Measurements from ENCODE around the gene DNAAF9.

DNAAF9 gene

GRCh38 chr20:3383878-3384495 is 23.5 kb downstream of the DNAAF9 start:
- DNase-seq (ENCODE audit: low read depth, low spot score), result no peak
- TF ChIP-seq CTCF (IDR thresholded peaks at IDR 0.05; ENCODE audit: insufficient read depth, low read length, missing control alignments), result no peak
- no peak overlapping the region for H3K4me3 ChIP-seq (ENCODE audit: low read depth, low read length)
- POLR2A ChIA-PET, result no interaction called here
- CTCF ChIA-PET, result no interaction called here

- CTCF ChIA-PET, result interaction anchor here (2.0 kb wide), 1 partner anchor 14 kb away, joined by 5 read pairs; no protein-coding TSS in a partner anchor
- POLR2A ChIA-PET, result no interaction called here
- DNase-seq (ENCODE audit: low read depth, low spot score), result no peak
- no peak overlapping the region for H3K4me3 ChIP-seq (ENCODE audit: low read depth, low read length)
- no peak for TF ChIP-seq CTCF (IDR thresholded peaks at IDR 0.05; ENCODE audit: insufficient read depth, low read length, missing control alignments)
These were observed 24.6 kb downstream of the DNAAF9 start for GRCh38 chr20:3382836-3383235.

- no peak for DNase-seq (ENCODE audit: low read depth, low spot score)
- POLR2A ChIA-PET, result no interaction called here
- no peak for TF ChIP-seq CTCF (IDR thresholded peaks at IDR 0.05; ENCODE audit: insufficient read depth, low read length, missing control alignments)
- CTCF ChIA-PET, result interaction anchor here (1.0 to 2.0 kb wide), 2 partner anchors 11 to 13 kb away, joined by 3 to 5 read pairs; no protein-coding TSS in a partner anchor
- no peak overlapping the region for H3K4me3 ChIP-seq (ENCODE audit: low read depth, low read length)
These were observed 27.0 kb downstream of the DNAAF9 start for GRCh38 chr20:3380228-3381070.

- TF ChIP-seq CTCF (IDR thresholded peaks at IDR 0.05; ENCODE audit: insufficient read depth, low read length, missing control alignments), result no peak
- no peak for DNase-seq (ENCODE audit: low read depth, low spot score)
- ChIA-PET POLR2A (no interaction called here), CTCF (no interaction called here)
- H3K4me3 ChIP-seq (ENCODE audit: low read depth, low read length), result no peak overlapping the region
These were observed 29.3 kb downstream of the DNAAF9 start for GRCh38 chr20:3378138-3378537.

- TF ChIP-seq CTCF (IDR thresholded peaks at IDR 0.05; ENCODE audit: insufficient read depth, low read length, missing control alignments), result no peak
- ChIA-PET CTCF (no interaction called here), POLR2A (no interaction called here)
- H3K4me3 ChIP-seq (ENCODE audit: low read depth, low read length), result no peak overlapping the region
- no peak for DNase-seq (ENCODE audit: low read depth, low spot score)
These were observed 29.8 kb downstream of the DNAAF9 start for GRCh38 chr20:3377644-3378043.

GRCh38 chr20:3374296-3374695 is 33.2 kb downstream of the DNAAF9 start:
- no peak for TF ChIP-seq CTCF (IDR thresholded peaks at IDR 0.05; ENCODE audit: insufficient read depth, low read length, missing control alignments)
- ChIA-PET POLR2A (no interaction called here), CTCF (interaction anchor here (1.5 kb wide), 1 partner anchor 32 kb away, joined by 3 read pairs; no protein-coding TSS in a partner anchor)
- no peak overlapping the region for H3K4me3 ChIP-seq (ENCODE audit: low read depth, low read length)
- DNase-seq (ENCODE audit: low read depth, low spot score), result no peak

Measured in AG04449 (cell line).